Central memory CD8-positive, alpha-beta T cell (primary cell): ENCODE measurements around the gene CDKL2.

Experiments used
- ATAC-seq: fragments of 150-1000 bp; cut with Tn5 transposase; replicated peaks from 2 replicates; pipeline ENCODE4 v1.10.0; 2022; ENCODE audit warnings: mild to moderate bottlenecking, moderate FRiP score, moderate number of reproducible peaks; ENCODE audit not compliant: poor library complexity, severe bottlenecking; ENCODE audit errors: extremely low read depth
- DNase-seq, 2 donors: peaks; one replicate each; pipeline ENCODE4 v3.0.0; 2021; ENCODE audit warnings: low spot score in 2 of 2
- H3K27ac Mint-ChIP-seq: one replicate; pipeline ENCODE4 v1.8.0; 2022; ENCODE audit warnings: low read depth, mild to moderate bottlenecking, moderate library complexity, mixed read lengths
- H3K27me3 Mint-ChIP-seq: one replicate; pipeline ENCODE4 v1.8.0; 2022; ENCODE audit warnings: mixed read lengths
- H3K36me3 Mint-ChIP-seq: one replicate; pipeline ENCODE4 v1.8.0; 2022; ENCODE audit warnings: mild to moderate bottlenecking, moderate library complexity, mixed read lengths; ENCODE audit not compliant: insufficient read depth
- H3K4me1 Mint-ChIP-seq: one replicate; pipeline ENCODE4 v1.8.0; 2022; ENCODE audit warnings: mixed read lengths
- H3K4me3 Mint-ChIP-seq: one replicate; pipeline ENCODE4 v1.8.0; 2022; ENCODE audit warnings: mild to moderate bottlenecking, moderate library complexity, mixed read lengths
- H3K9me3 Mint-ChIP-seq: one replicate; pipeline ENCODE4 v1.8.0; 2022; ENCODE audit warnings: mixed read lengths

The CDKL2 gene

GRCh38 chr4:75662626-75663025 lies 32.3 kb upstream of the CDKL2 start:
- no peaks in the 10 kb centered on the region for H3K27me3 Mint-ChIP-seq
- no peak for ATAC-seq
- H3K27ac Mint-ChIP-seq = no peak overlapping the region
- no peak for DNase-seq
- peaks cover 45% of the 10 kb centered on the region for H3K36me3 Mint-ChIP-seq
- no peak overlapping the region for H3K4me3 Mint-ChIP-seq
- no peaks in the 10 kb centered on the region for H3K9me3 Mint-ChIP-seq
- peaks cover 41% of the 10 kb centered on the region for H3K4me1 Mint-ChIP-seq

GRCh38 chr4:75660491-75660890 lies 30.2 kb upstream of the CDKL2 start:
- Mint-ChIP-seq H3K4me3 (no peak overlapping the region), H3K27ac (no peak overlapping the region), H3K27me3 (no peaks in the 10 kb centered on the region), H3K9me3 (no peaks in the 10 kb centered on the region), H3K4me1 (peaks cover 36% of the 10 kb centered on the region), H3K36me3 (peaks cover 60% of the 10 kb centered on the region)
- no peak for DNase-seq
- no peak for ATAC-seq

- H3K9me3 Mint-ChIP-seq = no peaks in the 10 kb centered on the region
- H3K27me3 Mint-ChIP-seq = no peaks in the 10 kb centered on the region
- DNase-seq (no peak), ATAC-seq (no peak)
- H3K4me3 Mint-ChIP-seq = no peak overlapping the region
- H3K27ac Mint-ChIP-seq = no peak overlapping the region
- H3K36me3 Mint-ChIP-seq = peaks cover 61% of the 10 kb centered on the region
- peaks cover 36% of the 10 kb centered on the region for H3K4me1 Mint-ChIP-seq
These were observed 29.2 kb upstream of the CDKL2 start for GRCh38 chr4:75659512-75660031.

GRCh38 chr4:75658876-75659275 lies 28.5 kb upstream of the CDKL2 start:
- DNase-seq (no peak), ATAC-seq (no peak)
- no peaks in the 10 kb centered on the region for H3K9me3 Mint-ChIP-seq
- no peak overlapping the region for H3K27ac Mint-ChIP-seq
- peaks cover 64% of the 10 kb centered on the region for H3K36me3 Mint-ChIP-seq
- H3K4me1 Mint-ChIP-seq = peaks cover 43% of the 10 kb centered on the region
- H3K27me3 Mint-ChIP-seq = no peaks in the 10 kb centered on the region
- H3K4me3 Mint-ChIP-seq = no peak overlapping the region

GRCh38 chr4:75655562-75655961 lies 25.2 kb upstream of the CDKL2 start:
- no peak for DNase-seq
- H3K4me3 Mint-ChIP-seq = no peak overlapping the region
- ATAC-seq = peak; percentile 75
- H3K9me3 Mint-ChIP-seq = no peaks in the 10 kb centered on the region
- peaks cover 37% of the 10 kb centered on the region for H3K4me1 Mint-ChIP-seq
- H3K27me3 Mint-ChIP-seq = no peaks in the 10 kb centered on the region
- peaks cover 73% of the 10 kb centered on the region for H3K36me3 Mint-ChIP-seq
- peak overlapping the region; percentile 73 for H3K27ac Mint-ChIP-seq

- DNase-seq = no peak
- Mint-ChIP-seq H3K9me3 (no peaks in the 10 kb centered on the region), H3K4me1 (peaks cover 37% of the 10 kb centered on the region), H3K36me3 (peaks cover 75% of the 10 kb centered on the region), H3K27me3 (no peaks in the 10 kb centered on the region), H3K4me3 (no peak overlapping the region), H3K27ac (peak overlapping the region; percentile 73)
- peak; percentile 39 for ATAC-seq
These were observed 24.6 kb upstream of the CDKL2 start for GRCh38 chr4:75654905-75655304.

GRCh38 chr4:75653845-75654503 lies 23.6 kb upstream of the CDKL2 start:
- Mint-ChIP-seq H3K9me3 (no peaks in the 10 kb centered on the region), H3K27ac (peak overlapping the region; percentile 52), H3K27me3 (no peaks in the 10 kb centered on the region), H3K36me3 (peaks cover 79% of the 10 kb centered on the region), H3K4me3 (no peak overlapping the region), H3K4me1 (peaks cover 37% of the 10 kb centered on the region)
- ATAC-seq = no peak
- no peak for DNase-seq

GRCh38 chr4:75644095-75644494 lies 13.8 kb upstream of the CDKL2 start:
- Mint-ChIP-seq H3K9me3 (no peaks in the 10 kb centered on the region), H3K4me1 (peaks cover 8% of the 10 kb centered on the region), H3K4me3 (no peak overlapping the region), H3K27ac (peak overlapping the region; percentile 17), H3K36me3 (peaks cover 49% of the 10 kb centered on the region), H3K27me3 (no peaks in the 10 kb centered on the region)
- ATAC-seq (no peak), DNase-seq (no peak)

GRCh38 chr4:75643651-75644050 lies 13.3 kb upstream of the CDKL2 start:
- ATAC-seq (no peak), DNase-seq (no peak)
- peaks cover 8% of the 10 kb centered on the region for H3K4me1 Mint-ChIP-seq
- H3K27ac Mint-ChIP-seq = no peak overlapping the region
- H3K36me3 Mint-ChIP-seq = peaks cover 47% of the 10 kb centered on the region
- no peaks in the 10 kb centered on the region for H3K9me3 Mint-ChIP-seq
- no peaks in the 10 kb centered on the region for H3K27me3 Mint-ChIP-seq
- no peak overlapping the region for H3K4me3 Mint-ChIP-seq

GRCh38 chr4:75639124-75639695 lies 8.9 kb upstream of the CDKL2 start:
- H3K27me3 Mint-ChIP-seq = no peaks in the 10 kb centered on the region
- H3K4me1 Mint-ChIP-seq = peaks cover 3% of the 10 kb centered on the region
- H3K4me3 Mint-ChIP-seq = no peak overlapping the region
- DNase-seq (no peak), ATAC-seq (no peak)
- peaks cover 8% of the 10 kb centered on the region for H3K36me3 Mint-ChIP-seq
- H3K27ac Mint-ChIP-seq = peak overlapping the region; percentile 4
- H3K9me3 Mint-ChIP-seq = no peaks in the 10 kb centered on the region

GRCh38 chr4:75637827-75638226 lies 7.5 kb upstream of the CDKL2 start:
- H3K4me3 Mint-ChIP-seq = no peak overlapping the region
- no peak for DNase-seq
- no peaks in the 10 kb centered on the region for H3K27me3 Mint-ChIP-seq
- ATAC-seq = no peak
- no peak overlapping the region for H3K27ac Mint-ChIP-seq
- H3K4me1 Mint-ChIP-seq = no peaks in the 10 kb centered on the region
- peaks cover 2% of the 10 kb centered on the region for H3K36me3 Mint-ChIP-seq
- H3K9me3 Mint-ChIP-seq = no peaks in the 10 kb centered on the region

- Mint-ChIP-seq H3K9me3 (no peaks in the 10 kb centered on the region), H3K36me3 (no peaks in the 10 kb centered on the region), H3K4me3 (no peak overlapping the region), H3K4me1 (no peaks in the 10 kb centered on the region), H3K27ac (no peak overlapping the region), H3K27me3 (no peaks in the 10 kb centered on the region)
- ATAC-seq (no peak), DNase-seq (no peak)
These were observed 6.8 kb upstream of the CDKL2 start for GRCh38 chr4:75637176-75637575.

GRCh38 chr4:75634951-75635350 lies 4.6 kb upstream of the CDKL2 start:
- DNase-seq (no peak), ATAC-seq (no peak)
- peaks cover 12% of the 10 kb centered on the region for H3K4me1 Mint-ChIP-seq
- H3K27me3 Mint-ChIP-seq = no peaks in the 10 kb centered on the region
- H3K4me3 Mint-ChIP-seq = no peak overlapping the region
- H3K27ac Mint-ChIP-seq = no peak overlapping the region
- no peaks in the 10 kb centered on the region for H3K36me3 Mint-ChIP-seq
- no peaks in the 10 kb centered on the region for H3K9me3 Mint-ChIP-seq
